GM19438 (cell line): ENCODE data around the gene CNBP.
"Not testable (repeated sequence)": the region's sequence is repeated elsewhere in the genome, so short reads cannot be mapped to it uniquely, and the experiment has no call there.

Source experiments
- ATAC-seq: cut with Tn5 transposase; IDR thresholded peaks from one replicate; pipeline ENCODE4 v1.9.1; 2021; ENCODE audit warnings: low read depth; ENCODE audit not compliant: unreplicated experiment

Gene CNBP

DNA sequence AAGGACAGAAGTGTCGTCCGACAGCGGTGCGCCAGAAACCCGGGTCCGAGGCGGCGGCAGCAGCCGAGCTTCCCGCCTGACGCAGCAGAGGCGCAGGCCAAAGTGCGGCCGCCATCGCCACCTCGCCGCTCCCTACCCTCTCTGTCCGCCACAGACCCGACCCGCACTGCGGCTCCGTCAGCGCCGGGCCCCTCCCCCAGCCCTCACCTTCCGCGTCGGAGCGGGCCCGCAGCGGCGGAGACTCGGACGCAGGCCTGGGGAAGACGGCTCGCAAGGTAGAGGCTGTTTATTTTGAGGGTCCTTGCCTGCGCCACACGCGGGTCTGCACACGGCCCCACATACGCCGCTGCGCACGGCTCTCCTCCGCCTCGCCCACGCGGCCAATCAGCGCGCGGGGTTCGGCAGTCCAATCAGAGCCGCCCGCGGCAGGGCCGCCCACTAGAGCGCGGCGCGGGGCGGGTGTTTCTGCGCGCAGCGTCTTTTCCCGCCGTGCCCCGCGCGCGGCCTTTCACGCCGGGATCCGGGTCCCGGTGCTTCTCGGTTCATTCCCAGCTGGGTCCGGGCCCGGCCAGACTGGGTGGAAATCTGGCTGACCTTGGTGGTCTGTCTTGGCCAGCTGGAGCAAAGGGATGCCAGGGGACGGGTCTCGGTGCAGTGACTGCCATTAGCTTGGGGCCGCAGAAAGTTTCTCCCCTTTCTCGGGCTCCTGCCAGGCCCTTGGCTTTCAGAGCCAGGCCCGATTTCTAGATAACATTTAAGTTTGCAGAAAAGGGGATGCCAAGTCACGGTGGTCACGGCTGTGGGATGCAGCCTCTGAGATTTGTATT lies at the start of gene CNBP:
TSS of gene CNBP (minus strand) at position 328 of the 827 bp plus-strand sequence. CDS start 12,139 bp downstream, outside the sequence.
- peak; percentile 95 for ATAC-seq

- no peak for ATAC-seq
Measured at GRCh38 chr3:129231331-129232119, 47.8 kb upstream of the CNBP start.

DNA sequence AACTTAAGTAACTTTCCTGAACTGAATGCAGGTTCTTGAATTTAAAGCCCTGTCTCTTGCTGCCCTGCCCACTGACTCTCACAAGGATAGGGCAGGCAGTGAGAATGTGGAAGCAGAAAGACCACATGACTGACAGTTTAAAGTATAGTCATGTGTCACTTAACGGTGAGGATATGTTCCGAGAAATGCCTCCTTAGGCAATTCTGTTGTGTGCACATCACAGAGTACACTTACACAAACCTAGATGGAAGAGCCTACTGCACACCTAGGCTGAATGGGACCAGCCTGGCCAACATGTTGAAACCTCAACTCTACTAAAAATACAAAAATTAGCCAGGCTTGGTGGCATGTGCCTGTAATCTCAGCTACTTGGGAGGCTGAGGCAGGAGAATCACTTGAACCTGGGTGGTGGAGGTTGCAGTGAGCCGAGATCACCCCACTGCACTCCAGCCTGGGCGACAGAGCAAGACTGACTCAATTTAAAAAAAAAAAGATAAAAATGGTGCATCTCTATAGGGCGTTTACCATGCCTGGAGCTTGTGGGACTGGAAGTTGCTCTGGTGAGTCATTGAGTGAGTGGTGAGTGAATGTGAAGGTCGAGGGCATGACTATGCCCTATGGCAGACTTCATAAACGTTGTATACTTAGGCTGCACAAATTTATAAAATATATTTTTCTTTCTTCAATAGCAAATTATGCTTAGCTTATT lies 46.8 kb upstream of the CNBP start:
- no peak for ATAC-seq

DNA sequence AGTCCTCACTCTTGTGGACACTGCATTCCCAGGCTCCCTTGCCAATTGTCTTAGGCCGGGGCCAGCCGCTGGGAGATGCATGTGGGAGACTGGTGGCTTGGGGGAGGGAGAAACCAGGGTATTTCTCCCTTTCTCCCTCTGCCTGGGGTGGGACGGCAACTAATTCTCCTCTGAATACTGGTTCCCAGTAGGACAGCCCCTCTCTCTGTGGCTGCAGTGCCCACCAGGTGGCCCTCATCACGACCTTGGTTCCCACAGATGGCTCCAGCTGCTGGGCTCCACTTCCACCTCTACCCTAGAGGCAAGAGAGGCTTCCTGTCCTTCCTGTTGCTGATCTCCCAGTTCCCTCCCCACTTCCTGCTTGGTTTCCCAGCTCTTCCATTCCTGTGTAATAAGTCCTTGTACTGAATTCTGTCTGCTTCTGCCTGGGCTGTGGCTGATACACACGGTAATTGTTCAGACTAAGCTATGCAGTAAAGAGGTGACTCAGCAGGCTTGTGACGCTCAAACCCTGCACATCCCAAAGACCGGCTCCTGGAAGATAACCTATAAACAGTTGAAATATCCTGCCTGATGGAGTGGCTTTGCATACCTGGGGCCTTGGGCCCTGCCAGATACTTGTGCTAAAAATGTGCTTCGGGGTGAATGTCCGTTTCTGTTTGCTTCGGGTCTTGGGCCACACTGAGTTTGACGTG lies 45.3 kb upstream of the CNBP start:
- no peak for ATAC-seq

DNA sequence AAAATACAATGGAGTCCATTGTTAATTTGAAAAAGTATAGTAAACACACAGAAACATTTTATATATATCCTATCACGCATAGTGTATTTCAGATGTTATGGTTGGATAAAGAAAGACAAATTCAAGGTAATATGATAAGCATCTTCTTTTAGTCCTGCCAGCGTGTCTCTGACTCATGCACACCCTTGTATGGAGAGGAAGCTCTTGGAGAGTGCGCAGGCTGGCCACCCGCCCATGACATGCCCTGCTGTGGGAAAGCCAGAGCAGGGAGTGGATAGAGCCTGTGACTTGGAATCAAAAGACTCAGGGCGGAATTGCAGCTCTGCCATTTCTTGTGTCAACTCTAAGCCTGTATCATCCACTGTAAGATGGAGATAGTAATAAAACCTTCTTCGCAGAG lies 42.7 kb upstream of the CNBP start:
- ATAC-seq = no peak

GRCh38 chr3:129224984-129225393 lies 41.3 kb upstream of the CNBP start:
- ATAC-seq = no peak

DNA sequence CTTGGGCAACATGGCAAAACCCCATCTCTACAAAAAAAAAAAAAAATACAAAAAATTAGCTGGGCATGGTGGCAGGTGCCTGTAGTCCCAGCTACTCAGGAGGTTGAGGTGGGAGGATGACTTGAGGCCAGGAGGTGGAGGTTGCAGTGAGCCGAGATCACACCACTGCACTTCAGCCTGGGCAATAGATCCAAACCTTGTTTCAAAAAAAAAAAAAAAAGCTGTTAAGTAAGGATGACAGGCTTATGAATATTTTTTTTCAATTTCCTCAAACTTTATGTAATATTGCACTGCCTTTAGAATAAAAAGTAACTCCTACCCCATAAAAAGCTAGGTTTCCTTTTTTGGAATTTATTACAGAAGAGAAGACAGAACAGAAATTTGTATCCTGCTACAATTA lies 40.7 kb upstream of the CNBP start:
- not testable (repeated sequence) for ATAC-seq

GRCh38 chr3:129218742-129219141 lies 35.0 kb upstream of the CNBP start:
- no peak for ATAC-seq

- no peak for ATAC-seq
Measured at GRCh38 chr3:129213238-129213637, 29.5 kb upstream of the CNBP start.

- ATAC-seq = no peak
Measured at GRCh38 chr3:129211772-129212171, 28.1 kb upstream of the CNBP start.

DNA sequence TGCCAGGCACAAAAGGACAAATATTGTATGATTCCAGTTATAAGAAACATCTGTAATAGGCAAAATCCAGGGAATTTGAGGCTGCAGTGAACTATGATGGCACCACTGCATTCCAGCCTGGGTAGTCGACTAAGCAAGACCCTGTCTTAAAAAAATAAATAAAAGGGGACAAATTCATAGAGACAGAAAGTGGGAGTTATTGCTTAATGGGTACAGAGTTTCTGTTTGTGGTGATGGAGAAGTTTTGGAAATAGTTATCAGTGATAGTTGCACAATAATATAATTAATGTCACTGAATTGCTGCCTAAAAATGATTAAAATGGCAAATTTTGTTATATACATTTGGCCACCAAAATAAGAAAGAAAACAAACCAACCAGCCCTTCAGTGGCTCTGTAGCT lies 27.6 kb upstream of the CNBP start:
- no peak for ATAC-seq

GRCh38 chr3:129207479-129207878 lies 23.8 kb upstream of the CNBP start:
- ATAC-seq = no peak

- no peak for ATAC-seq
Measured at GRCh38 chr3:129205109-129205832, 21.6 kb upstream of the CNBP start.

DNA sequence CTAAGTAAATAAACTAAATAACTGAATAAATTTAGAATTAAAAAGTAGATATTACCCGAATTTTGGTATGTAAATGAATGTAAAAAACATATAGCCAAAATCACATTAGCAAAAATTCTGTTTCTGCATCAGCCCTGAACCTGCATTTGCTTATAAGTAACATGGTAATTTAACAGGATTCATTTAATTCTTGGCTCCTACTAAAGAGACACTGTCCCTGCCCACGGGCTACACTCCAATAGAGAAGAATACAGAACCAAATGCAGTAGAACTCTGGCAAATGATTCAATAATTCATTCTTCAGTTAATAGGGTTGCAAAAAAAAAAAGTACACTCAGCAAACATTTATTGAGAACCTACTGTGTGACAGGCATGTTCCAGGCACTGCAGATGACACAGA lies 20.8 kb upstream of the CNBP start:
- ATAC-seq = no peak

DNA sequence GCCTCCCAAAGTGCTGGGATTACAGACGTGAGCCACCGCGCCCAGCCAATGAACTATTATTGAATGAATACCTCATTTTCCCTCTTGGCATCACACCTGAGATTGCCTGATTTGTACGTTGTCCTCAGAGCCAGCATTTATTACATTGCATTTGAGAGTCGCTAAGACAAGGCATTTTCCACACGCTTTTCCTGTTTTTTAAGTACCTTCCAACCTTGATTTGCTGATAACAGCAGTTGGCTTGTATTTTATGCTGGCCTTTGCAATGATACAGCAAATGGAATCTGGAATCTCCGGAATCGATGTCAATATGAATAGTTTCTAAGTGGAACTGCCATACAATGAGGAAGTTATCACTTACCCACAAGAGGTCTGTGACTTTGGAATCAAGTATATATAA lies 15.7 kb upstream of the CNBP start:
- no peak for ATAC-seq

DNA sequence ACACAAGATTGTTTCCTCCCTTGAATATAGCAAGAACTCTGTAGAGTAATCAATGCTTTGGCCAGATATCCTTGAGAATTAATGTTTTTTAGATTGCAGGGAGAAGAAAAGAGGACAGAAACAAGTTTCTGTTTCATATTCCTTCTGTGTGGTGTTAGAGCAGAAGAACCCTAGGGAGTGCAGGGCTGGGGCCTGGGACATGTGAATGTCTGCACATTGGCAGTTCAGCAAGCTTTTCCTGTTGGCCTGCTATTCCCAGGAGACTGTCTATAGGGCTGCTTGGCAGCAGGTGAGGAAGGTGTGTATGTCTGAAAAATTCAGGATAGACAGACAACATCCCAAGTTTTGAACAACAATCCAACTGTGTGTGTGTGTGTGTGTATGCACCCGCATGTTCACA lies 13.6 kb upstream of the CNBP start:
- no peak for ATAC-seq

DNA sequence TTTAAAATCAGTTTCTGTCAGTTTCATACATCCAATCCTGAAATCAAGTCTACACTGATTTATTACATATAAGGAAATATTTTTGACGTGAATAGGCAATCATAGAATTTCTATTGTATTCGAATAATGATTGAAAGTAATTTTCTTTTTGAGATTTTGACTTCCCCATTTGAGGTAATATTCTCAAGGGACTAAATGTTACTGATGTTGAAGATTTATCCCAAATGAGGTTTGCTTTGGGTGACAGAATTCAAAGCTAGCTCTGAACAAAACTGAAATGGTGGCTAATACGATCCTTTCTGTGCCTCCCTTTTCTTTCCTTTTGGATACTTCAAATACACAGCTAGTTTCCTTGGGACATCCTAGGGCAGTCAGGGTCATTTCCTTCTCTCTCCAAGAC lies 12.9 kb upstream of the CNBP start:
- ATAC-seq = no peak

DNA sequence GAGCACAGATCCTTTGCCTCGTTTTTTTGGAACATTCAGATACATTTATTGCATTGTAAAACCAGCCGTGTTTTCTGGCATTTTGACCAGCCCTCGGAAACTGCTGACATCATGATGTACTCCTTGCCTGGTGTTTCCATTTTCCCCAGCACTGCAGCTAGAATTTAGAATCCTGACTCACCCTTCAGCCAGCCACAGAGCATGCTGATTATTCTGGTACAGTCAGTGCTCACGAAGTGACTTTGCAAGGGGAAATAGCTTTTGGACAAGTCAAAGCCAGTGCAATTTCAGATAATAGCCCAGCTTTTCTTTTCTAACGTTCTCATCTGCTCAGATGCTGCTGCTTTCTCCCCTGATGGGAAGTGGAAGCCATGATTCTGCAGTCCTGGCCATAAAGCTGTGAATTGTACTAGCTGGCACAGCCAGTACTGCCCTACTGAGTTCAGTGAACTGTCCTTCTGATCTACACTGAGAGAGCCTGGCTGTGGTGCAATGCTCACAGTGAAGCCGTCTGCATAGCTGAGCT lies 12.1 kb upstream of the CNBP start:
- no peak for ATAC-seq

DNA sequence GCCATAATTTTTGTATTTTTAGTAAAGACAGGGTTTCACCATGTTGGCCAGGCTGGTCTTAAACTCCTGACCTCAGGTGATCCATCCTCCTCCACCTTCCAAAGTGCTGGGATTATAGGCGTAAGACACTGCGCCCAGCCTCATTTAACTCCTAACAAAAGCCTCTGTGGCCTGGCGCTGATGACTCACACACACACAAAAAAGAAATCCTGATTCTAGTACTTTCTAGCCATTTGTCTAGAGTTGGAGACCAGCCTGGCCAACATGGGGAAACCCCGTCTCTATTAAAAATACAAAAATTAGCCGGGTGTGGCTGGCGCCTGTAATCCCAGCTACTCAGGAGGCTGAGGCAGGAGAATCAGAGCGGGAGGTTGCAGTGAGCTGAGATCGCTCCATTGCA lies 6.1 kb upstream of the CNBP start:
- not testable (repeated sequence) for ATAC-seq

DNA sequence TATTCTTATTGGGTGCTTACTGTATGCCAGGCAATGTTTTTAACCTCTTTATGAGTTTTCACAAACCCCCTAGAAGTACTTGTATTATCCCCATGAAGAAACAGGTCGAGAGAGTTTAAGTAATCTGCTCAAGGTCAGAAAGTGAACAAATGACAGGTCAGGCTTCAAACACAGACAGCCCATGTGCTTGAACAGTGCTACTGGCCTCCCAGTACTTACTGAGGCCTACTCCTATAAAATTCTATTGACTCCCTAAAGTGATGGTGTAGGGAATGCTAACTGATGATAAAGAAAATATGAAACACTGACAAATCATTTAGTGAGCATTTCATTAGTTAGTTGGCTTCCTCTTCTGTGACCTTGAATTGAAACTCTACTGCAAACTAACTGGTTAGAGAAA lies 4.2 kb upstream of the CNBP start:
- ATAC-seq = no peak
